ENCODE results near the gene TRPV2.

Gene TRPV2

DNA sequence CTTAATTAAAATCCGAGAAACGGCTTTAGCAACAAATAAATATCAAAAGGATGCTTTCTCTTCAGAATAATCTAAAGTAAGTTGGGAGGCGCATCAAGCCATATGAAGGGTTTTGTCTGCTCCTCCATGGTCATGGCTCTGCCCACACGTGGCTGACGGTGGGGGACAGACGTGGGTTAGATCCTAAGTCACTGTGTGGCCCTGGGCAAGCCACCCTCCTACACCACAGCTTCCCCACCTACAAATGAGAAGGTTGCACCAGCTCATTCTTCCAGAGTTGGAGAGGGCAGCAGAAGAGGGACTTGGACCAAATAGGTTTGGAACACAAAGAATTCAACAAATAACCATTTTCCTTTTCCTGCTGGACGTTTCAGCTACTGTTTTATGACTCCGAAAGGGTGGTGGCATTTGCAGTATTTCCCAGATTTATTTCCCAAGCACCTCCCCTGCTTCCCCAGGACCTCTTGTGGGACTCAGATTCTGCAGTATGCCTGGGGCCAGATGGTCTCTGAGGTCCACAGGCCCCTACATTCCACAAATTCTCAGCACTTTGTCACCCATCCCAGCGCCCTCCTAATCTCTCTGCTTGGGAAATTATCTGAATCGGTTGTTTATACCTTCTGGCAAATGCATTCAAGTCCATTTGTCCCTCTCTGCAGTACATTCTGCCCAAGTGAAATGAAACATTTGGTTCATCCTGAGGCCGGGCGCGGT, 58.8 kb downstream of the TRPV2 start:
- no peak overlapping the region for H3K4me3 ChIP-seq (ENCODE audit: low read depth, low read length)
- no peak for TF ChIP-seq MYC (IDR thresholded peaks at IDR 0.05; ENCODE audit: low read depth, low read length)
- TF ChIP-seq POLR2A (IDR thresholded peaks at IDR 0.05; ENCODE audit: extremely low read depth, insufficient read length) = no peak
- no peak for TF ChIP-seq CTCF (IDR thresholded peaks at IDR 0.05; ENCODE audit: low read depth, low read length)
- TF ChIP-seq, protein P1, sequence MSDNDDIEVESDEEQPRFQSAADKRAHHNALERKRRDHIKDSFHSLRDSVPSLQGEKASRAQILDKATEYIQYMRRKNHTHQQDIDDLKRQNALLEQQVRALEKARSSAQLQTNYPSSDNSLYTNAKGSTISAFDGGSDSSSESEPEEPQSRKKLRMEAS (IDR thresholded peaks at IDR 0.05; ENCODE audit: low read depth, low read length) = no peak
- no peak for DNase-seq (ENCODE audit: low read depth)

- H3K4me3 ChIP-seq (ENCODE audit: low read depth, low read length) = no peak overlapping the region
- no peak for DNase-seq (ENCODE audit: low read depth)
- TF ChIP-seq, protein P1 (IDR thresholded peaks at IDR 0.05; ENCODE audit: low read depth, low read length) = no peak
- TF ChIP-seq CTCF (IDR thresholded peaks at IDR 0.05; ENCODE audit: low read depth, low read length) (no peak), POLR2A (IDR thresholded peaks at IDR 0.05; ENCODE audit: extremely low read depth, insufficient read length) (no peak), MYC (IDR thresholded peaks at IDR 0.05; ENCODE audit: low read depth, low read length) (no peak)
These were observed 59.9 kb downstream of the TRPV2 start for GRCh38 chr17:16475179-16475704.

DNA sequence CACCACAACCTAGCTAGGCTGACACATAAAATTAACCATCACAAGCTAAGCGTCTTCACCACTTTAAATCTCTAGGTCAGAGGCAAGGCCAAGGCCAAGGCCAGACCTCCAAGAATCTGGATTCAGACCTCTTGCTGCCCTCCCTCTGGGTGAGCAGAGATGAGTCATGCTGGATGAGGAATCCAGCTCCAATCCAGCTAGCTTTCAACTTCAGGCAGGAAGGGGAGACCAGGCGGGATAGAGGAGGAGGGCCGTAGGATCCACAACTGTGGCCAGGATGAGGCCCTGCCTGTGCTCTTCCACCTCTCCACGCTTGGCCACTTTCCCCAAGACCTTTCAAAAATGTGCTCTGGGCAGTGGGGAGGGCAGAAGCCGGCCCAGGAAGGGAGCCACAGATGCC, 61.9 kb downstream of the TRPV2 start:
- DNase-seq (ENCODE audit: low read depth) = no peak
- TF ChIP-seq, protein P1 (IDR thresholded peaks at IDR 0.05; ENCODE audit: low read depth, low read length) = no peak
- TF ChIP-seq CTCF (IDR thresholded peaks at IDR 0.05; ENCODE audit: low read depth, low read length) (no peak), MYC (IDR thresholded peaks at IDR 0.05; ENCODE audit: low read depth, low read length) (no peak), POLR2A (IDR thresholded peaks at IDR 0.05; ENCODE audit: extremely low read depth, insufficient read length) (no peak)
- no peak overlapping the region for H3K4me3 ChIP-seq (ENCODE audit: low read depth, low read length)

- TF ChIP-seq CTCF (IDR thresholded peaks at IDR 0.05; ENCODE audit: low read depth, low read length) (no peak), MYC (IDR thresholded peaks at IDR 0.05; ENCODE audit: low read depth, low read length) (no peak), POLR2A (IDR thresholded peaks at IDR 0.05; ENCODE audit: extremely low read depth, insufficient read length) (no peak)
- TF ChIP-seq, protein P1 (IDR thresholded peaks at IDR 0.05; ENCODE audit: low read depth, low read length) = no peak
- no peak overlapping the region for H3K4me3 ChIP-seq (ENCODE audit: low read depth, low read length)
- no peak for DNase-seq (ENCODE audit: low read depth)
These were observed 62.3 kb downstream of the TRPV2 start for GRCh38 chr17:16477666-16478065.

GRCh38 chr17:16478649-16479048, 63.3 kb downstream of the TRPV2 start:
- no peak overlapping the region for H3K4me3 ChIP-seq (ENCODE audit: low read depth, low read length)
- DNase-seq (ENCODE audit: low read depth) = no peak
- TF ChIP-seq CTCF (IDR thresholded peaks at IDR 0.05; ENCODE audit: low read depth, low read length) = no peak
- TF ChIP-seq, protein P1 (IDR thresholded peaks at IDR 0.05; ENCODE audit: low read depth, low read length) = no peak
- TF ChIP-seq MYC (IDR thresholded peaks at IDR 0.05; ENCODE audit: low read depth, low read length) = no peak
- no peak for TF ChIP-seq POLR2A (IDR thresholded peaks at IDR 0.05; ENCODE audit: extremely low read depth, insufficient read length)

Data from NB4 (cell line).